ENCODE data around the gene NOL4L. TPM values are rescaled to one million over a fixed set of nuclear protein-coding genes. Genes with fewer than 3 reads are reported as not detected.
A peak's percentile ranks its signal among the peaks of the same experiment; 100 is the strongest.

The NOL4L gene
- polyA plus RNA-seq, 3 donors, result 1.1 to 30.9 (median 2.8) TPM

DNA sequence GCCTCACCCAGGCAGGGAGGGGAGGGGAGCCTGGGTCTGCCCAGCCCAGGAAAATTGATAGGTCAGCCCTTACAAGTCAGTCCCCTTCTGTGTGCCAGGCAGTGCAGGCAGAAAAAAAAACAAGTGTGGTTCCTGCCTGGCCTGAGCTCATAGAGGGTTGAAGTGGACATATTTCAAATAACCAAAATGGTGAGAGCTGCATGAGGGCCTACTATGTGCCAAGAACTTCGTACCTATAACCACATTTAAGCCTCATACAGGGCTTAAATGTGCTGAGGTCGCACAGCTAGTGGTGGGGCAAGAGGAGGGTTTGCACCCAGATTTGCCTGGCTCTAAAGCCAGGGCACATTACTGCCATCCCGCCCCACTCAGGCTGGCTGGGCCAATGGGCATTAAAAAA lies 6.9 kb upstream of the NOL4L start:
- no peak overlapping the region for H3K27ac Mint-ChIP-seq

DNA sequence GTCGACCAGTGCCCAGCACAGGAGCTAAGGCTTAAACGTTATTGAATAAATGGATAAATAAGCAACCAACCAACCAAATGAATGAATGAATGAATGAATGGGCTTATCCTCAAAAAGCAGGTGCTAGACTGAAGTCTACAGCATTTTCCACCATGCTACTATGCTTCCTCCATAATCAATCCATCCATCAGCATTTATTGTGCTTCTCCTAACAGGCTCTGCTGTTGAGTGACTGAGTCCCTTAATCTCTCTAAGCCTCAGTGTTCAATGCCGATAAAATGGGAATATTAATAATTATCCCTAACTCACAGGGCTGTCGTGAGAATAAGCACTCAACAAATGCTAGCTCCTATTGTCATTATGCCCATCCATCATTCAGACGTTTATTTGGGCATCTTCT lies 4.6 kb upstream of the NOL4L start:
- peak overlapping the region in 1 of 2 donors; percentile 27 for H3K27ac ChIP-seq (ENCODE audit: low read depth in 1 of 2, low read length in 2 of 2)
- no peak overlapping the region for H3K9ac ChIP-seq (ENCODE audit: insufficient read depth, low read length, poor library complexity, severe bottlenecking)
- H3K4me1 ChIP-seq (ENCODE audit: control insufficient read depth in 1 of 2, insufficient read depth in 2 of 2, low read length in 2 of 2), result peaks cover 17 to 21% of the 10 kb centered on the region in 2 donors
- no peaks in the 10 kb centered on the region for H3K36me3 ChIP-seq (replicated peaks in 1 of 2; ENCODE audit: control insufficient read depth in 1 of 2, insufficient read depth in 2 of 2, low read length in 2 of 2)
- H3K9me3 ChIP-seq (replicated peaks in 1 of 2; ENCODE audit: control insufficient read depth in 1 of 2, insufficient read depth in 1 of 2, low read length in 2 of 2), result no peaks in the 10 kb centered on the region
- Mint-ChIP-seq H3K36me3 (peaks cover 0 to 7% of the 10 kb centered on the region in 2 donors), H3K27ac (peak overlapping the region in 1 of 7 donors; percentile 16), H3K27me3 (ENCODE audit: low read depth in 3 of 3) (peaks cover 23 to 29% (median 26%) of the 10 kb centered on the region in 3 donors), H3K4me3 (no peak overlapping the region), H3K9me3 (peaks cover 0 to 7% (median 4%) of the 10 kb centered on the region in 7 donors), H3K4me1 (peaks cover 26% of the 10 kb centered on the region)
- H3K27me3 ChIP-seq (ENCODE audit: control insufficient read depth in 2 of 2, insufficient read depth in 2 of 2, low read length in 2 of 2), result peaks cover 6 to 17% of the 10 kb centered on the region in 2 donors
- H3K4me3 ChIP-seq (replicated peaks in 1 of 3; ENCODE audit: low read depth in 2 of 3, low read length in 3 of 3), result peak overlapping the region in 1 of 3 experiments; percentile 30
- no peak for DNase-seq
- H4K20me1 ChIP-seq (ENCODE audit: insufficient read depth, low read length), result no peaks in the 10 kb centered on the region
- TF ChIP-seq, protein P1, sequence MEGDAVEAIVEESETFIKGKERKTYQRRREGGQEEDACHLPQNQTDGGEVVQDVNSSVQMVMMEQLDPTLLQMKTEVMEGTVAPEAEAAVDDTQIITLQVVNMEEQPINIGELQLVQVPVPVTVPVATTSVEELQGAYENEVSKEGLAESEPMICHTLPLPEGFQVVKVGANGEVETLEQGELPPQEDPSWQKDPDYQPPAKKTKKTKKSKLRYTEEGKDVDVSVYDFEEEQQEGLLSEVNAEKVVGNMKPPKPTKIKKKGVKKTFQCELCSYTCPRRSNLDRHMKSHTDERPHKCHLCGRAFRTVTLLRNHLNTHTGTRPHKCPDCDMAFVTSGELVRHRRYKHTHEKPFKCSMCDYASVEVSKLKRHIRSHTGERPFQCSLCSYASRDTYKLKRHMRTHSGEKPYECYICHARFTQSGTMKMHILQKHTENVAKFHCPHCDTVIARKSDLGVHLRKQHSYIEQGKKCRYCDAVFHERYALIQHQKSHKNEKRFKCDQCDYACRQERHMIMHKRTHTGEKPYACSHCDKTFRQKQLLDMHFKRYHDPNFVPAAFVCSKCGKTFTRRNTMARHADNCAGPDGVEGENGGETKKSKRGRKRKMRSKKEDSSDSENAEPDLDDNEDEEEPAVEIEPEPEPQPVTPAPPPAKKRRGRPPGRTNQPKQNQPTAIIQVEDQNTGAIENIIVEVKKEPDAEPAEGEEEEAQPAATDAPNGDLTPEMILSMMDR (IDR thresholded peaks at IDR 0.05), result no peak
- 100% methylated on average over 1 of the region's 5 CpGs for WGBS (ENCODE audit: insufficient coverage)
- no peaks in the 10 kb centered on the region for H3K79me2 ChIP-seq (ENCODE audit: insufficient read depth, low read length)
- H3K4me2 ChIP-seq (replicated peaks; ENCODE audit: extremely low read depth, low read length, poor library complexity, severe bottlenecking), result peak overlapping the region; percentile 41
- intact Hi-C loops (cut with micrococcal nuclease), result loop anchor here (2.0 to 10.0 kb wide), 2 partner anchors 15 to 55 kb away; no protein-coding TSS in a partner anchor
- H2AFZ ChIP-seq (ENCODE audit: insufficient read depth, low read depth, low read length, poor library complexity, severe bottlenecking), result peak overlapping the region; percentile 53

More for the DNA sequence above, 6.9 kb upstream of the NOL4L start:
- no CpG with 5 or more reads among the region's 3 CpGs for WGBS (ENCODE audit: insufficient coverage)
- H3K27me3 ChIP-seq (ENCODE audit: control insufficient read depth in 2 of 2, insufficient read depth in 2 of 2, low read length in 2 of 2), result peaks cover 0 to 2% of the 10 kb centered on the region in 2 donors
- peaks cover 11% of the 10 kb centered on the region for H3K4me1 Mint-ChIP-seq
- no peak overlapping the region for H2AFZ ChIP-seq (ENCODE audit: insufficient read depth, low read depth, low read length, poor library complexity, severe bottlenecking)
- H3K4me3 Mint-ChIP-seq, result no peak overlapping the region
- DNase-seq, result no peak
- no peaks in the 10 kb centered on the region for H3K79me2 ChIP-seq (ENCODE audit: insufficient read depth, low read length)
- H3K4me2 ChIP-seq (replicated peaks; ENCODE audit: extremely low read depth, low read length, poor library complexity, severe bottlenecking), result no peak overlapping the region
- H3K9me3 Mint-ChIP-seq, result no peaks in the 10 kb centered on the region
- no peak overlapping the region for H3K4me3 ChIP-seq (replicated peaks in 1 of 3; ENCODE audit: low read depth in 2 of 3, low read length in 3 of 3)
- TF ChIP-seq, protein P1 (IDR thresholded peaks at IDR 0.05), result no peak
- intact Hi-C loops (cut with micrococcal nuclease), result no loop called here
- peaks cover 10 to 11% (median 10%) of the 10 kb centered on the region in 3 donors for H3K27me3 Mint-ChIP-seq (ENCODE audit: low read depth in 3 of 3)
- H3K4me1 ChIP-seq (ENCODE audit: control insufficient read depth in 1 of 2, insufficient read depth in 2 of 2, low read length in 2 of 2), result peaks cover 10 to 12% of the 10 kb centered on the region in 2 donors
- H4K20me1 ChIP-seq (ENCODE audit: insufficient read depth, low read length), result no peaks in the 10 kb centered on the region
- H3K9ac ChIP-seq (ENCODE audit: insufficient read depth, low read length, poor library complexity, severe bottlenecking), result no peak overlapping the region
- H3K36me3 Mint-ChIP-seq, result no peaks in the 10 kb centered on the region
- H3K9me3 ChIP-seq (replicated peaks in 1 of 2; ENCODE audit: control insufficient read depth in 1 of 2, insufficient read depth in 1 of 2, low read length in 2 of 2), result no peaks in the 10 kb centered on the region
- no peaks in the 10 kb centered on the region for H3K36me3 ChIP-seq (replicated peaks in 1 of 2; ENCODE audit: control insufficient read depth in 1 of 2, insufficient read depth in 2 of 2, low read length in 2 of 2)
- no peak overlapping the region for H3K27ac ChIP-seq (ENCODE audit: low read depth in 1 of 2, low read length in 2 of 2)

Measured in CD14-positive monocyte (primary cell).